HepG2 (cell line): ENCODE data around the gene PRDM15. TPM values are rescaled to one million over a fixed set of nuclear protein-coding genes. Genes with fewer than 3 reads are reported as not detected.

Experiments
- ATAC-seq: fragments of 200-7000 bp; cut with Tn5 transposase; 3 replicates; pipeline ENCODE4 v1.9.1; 2020; ENCODE audit warnings: mild to moderate bottlenecking, moderate library complexity
- BruUV-seq: library from RNA; stranded (reverse); fragments of 400-500 nt; replicated peaks from 2 replicates; lab custom pipeline; 2021; lab: Mats Ljungman, UMichigan
- CTCF ChIA-PET: fragments of 300-600 bp; formaldehyde crosslinking; extraction: SDS; loops from one replicate; lab custom pipeline; 2021; ENCODE audit warnings: low total read pairs, inconsistent platforms, low intra/inter-chr PET ratio; lab: Yijun Ruan, JAX
- POLR2A ChIA-PET: fragments of 350-600 bp; sonication (Branson Sonifier 250); formaldehyde crosslinking; loops from one replicate; lab custom pipeline; 2020; ENCODE audit warnings: antibody characterized with exemption, inconsistent platforms; lab: Yijun Ruan, JAX
- DNase-seq: peaks from one replicate; pipeline ENCODE4 v3.0.0-alpha.2; 2015; ENCODE audit warnings: low spot score
- FAIRE-seq: peaks from 3 replicates; lab custom pipeline; 2011; peaks lifted over from hg19 to GRCh38; lab: Jason Lieb, UNC
- H2AFZ ChIP-seq: one replicate; pipeline ENCODE4 v1.6.1; 2011; ENCODE audit warnings: low read length, inconsistent platforms
- H3K27ac ChIP-seq: fragments of 300-600 bp; 3 replicates; pipeline ENCODE4 v1.8.0; 2011; ENCODE audit warnings: mixed run types, mild to moderate bottlenecking, mixed read lengths, low read length, inconsistent platforms; ENCODE audit not compliant: insufficient read depth; ENCODE audit errors: extremely low read length
- H3K27me3 ChIP-seq, 2 experiments: fragments of 200-600 bp in 1 of 2; 2 replicates in 1 of 2; 3 replicates in 1 of 2; pipeline versions ENCODE4 v1.6.0 to v1.8.0; 2011; ENCODE audit warnings: low read length in 2 of 2, mild to moderate bottlenecking in 2 of 2, moderate library complexity in 2 of 2, inconsistent platforms in 1 of 2; ENCODE audit not compliant: insufficient read depth in 2 of 2, control insufficient read depth in 1 of 2
- H3K36me3 ChIP-seq, 2 experiments: fragments of 200-600 bp in 1 of 2; replicated peaks in 1 of 2; 2 replicates in 1 of 2; 3 replicates in 1 of 2; pipeline versions ENCODE4 v1.5.1 to v1.8.0; 2011; ENCODE audit warnings: low read length in 2 of 2, inconsistent platforms in 1 of 2; ENCODE audit not compliant: insufficient read depth in 2 of 2, control insufficient read depth in 1 of 2
- H3K4me1 ChIP-seq: 2 replicates; pipeline ENCODE4 v1.5.1; 2012; ENCODE audit warnings: low read length, inconsistent platforms; ENCODE audit not compliant: insufficient read depth
- H3K4me2 ChIP-seq: 2 replicates; pipeline ENCODE4 v1.6.0; 2011; ENCODE audit warnings: low read depth, low read length, inconsistent platforms
- H3K4me3 ChIP-seq, 3 experiments: fragments of 200-600 bp in 1 of 3; sonication (generic), shearing (Covaris generic) in 1 of 3; replicated peaks in 1 of 3; 2 replicates each; pipeline ENCODE4 v1.5.1; 2011 to 2016; ENCODE audit warnings: low read length in 3 of 3, inconsistent platforms in 2 of 3, low read depth in 2 of 3, mild to moderate bottlenecking in 2 of 3, control low read depth in 1 of 3, mixed read lengths in 1 of 3; ENCODE audit not compliant: insufficient read depth in 1 of 3
- H3K79me2 ChIP-seq: one replicate; pipeline ENCODE4 v1.6.1; 2011; ENCODE audit warnings: low read length, inconsistent platforms; ENCODE audit not compliant: insufficient read depth
- H3K9ac ChIP-seq: 2 replicates; pipeline ENCODE4 v1.6.0; 2011; ENCODE audit warnings: mild to moderate bottlenecking, low read depth, low read length, inconsistent platforms; ENCODE audit not compliant: insufficient read depth
- H3K9me3 ChIP-seq: 2 replicates; pipeline ENCODE4 v1.5.1; 2012; ENCODE audit warnings: mild to moderate bottlenecking, low read length
- H4K20me1 ChIP-seq: 2 replicates; pipeline ENCODE4 v1.6.0; 2011; ENCODE audit warnings: inconsistent platforms, mild to moderate bottlenecking, low read length, moderate library complexity; ENCODE audit not compliant: insufficient read depth
- CHCHD3 ChIP-seq: sonication (generic); formaldehyde crosslinking; IDR thresholded peaks from 2 replicates; pipeline ENCODE4 v1.8.0; 2022; ENCODE audit warnings: mild to moderate bottlenecking, missing genetic modification reagents, moderate library complexity
- GPN1 ChIP-seq: sonication (generic); formaldehyde crosslinking; IDR thresholded peaks from 2 replicates; pipeline ENCODE4 v1.5.1; 2020; ENCODE audit warnings: missing genetic modification reagents, borderline replicate concordance
- HBP1 ChIP-seq: IDR thresholded peaks from 2 replicates; pipeline ENCODE4 v1.6.1; 2016; ENCODE audit warnings: low read depth, control low read depth
- KDM1A ChIP-seq: IDR thresholded peaks from 2 replicates; pipeline ENCODE4 v1.6.1; 2016; ENCODE audit warnings: missing compliant biosample characterization
- NR2F2 ChIP-seq: IDR thresholded peaks from 2 replicates; pipeline ENCODE4 v1.6.1; 2012; ENCODE audit warnings: low read depth, inconsistent platforms, borderline replicate concordance
- PTBP1 ChIP-seq: fragments of 200-400 bp; formaldehyde crosslinking; IDR thresholded peaks from 2 replicates; pipeline ENCODE4 v1.6.1; 2018; ENCODE audit warnings: low read length, low read depth; ENCODE audit not compliant: poor library complexity, severe bottlenecking
- REST ChIP-seq, 2 experiments: IDR thresholded peaks; 2 replicates each; pipeline ENCODE4 v1.6.1; 2011 to 2012; ENCODE audit warnings: low read length in 2 of 2, borderline replicate concordance in 1 of 2, low read depth in 1 of 2, mild to moderate bottlenecking in 1 of 2, moderate library complexity in 1 of 2
- SNAPC2 ChIP-seq: sonication (generic); formaldehyde crosslinking; IDR thresholded peaks from 2 replicates; pipeline ENCODE4 v1.8.1; 2022; ENCODE audit warnings: mild to moderate bottlenecking, missing genetic modification reagents
- STAG1 ChIP-seq: sonication (generic); formaldehyde crosslinking; IDR thresholded peaks from 2 replicates; pipeline ENCODE4 v1.4.0; 2020; ENCODE audit warnings: missing genetic modification reagents
- ZBTB8A ChIP-seq: sonication (generic); formaldehyde crosslinking; IDR thresholded peaks from 2 replicates; pipeline ENCODE4 v1.4.0; 2020; ENCODE audit warnings: mild to moderate bottlenecking, low read depth, missing genetic modification reagents, borderline replicate concordance
- ZMYM4 ChIP-seq: sonication (generic); formaldehyde crosslinking; IDR thresholded peaks from 2 replicates; pipeline ENCODE4 v1.8.1; 2023; ENCODE audit warnings: mild to moderate bottlenecking, missing genetic modification reagents
- ZNF329 ChIP-seq: sonication (generic); formaldehyde crosslinking; IDR thresholded peaks from 2 replicates; pipeline ENCODE4 v1.9.0; 2021; ENCODE audit warnings: low read depth, mild to moderate bottlenecking, missing genetic modification reagents
- ZNF343 ChIP-seq: sonication (generic); formaldehyde crosslinking; IDR thresholded peaks from 2 replicates; pipeline ENCODE4 v1.4.0; 2020; ENCODE audit warnings: mild to moderate bottlenecking, missing genetic modification reagents
- ZNF44 ChIP-seq: sonication (generic); formaldehyde crosslinking; IDR thresholded peaks from 2 replicates; pipeline ENCODE4 v1.5.1; 2020; ENCODE audit warnings: mild to moderate bottlenecking, missing genetic modification reagents
- ZNF839 ChIP-seq: sonication (generic); formaldehyde crosslinking; IDR thresholded peaks from 2 replicates; pipeline ENCODE4 v1.4.0; 2020; ENCODE audit warnings: missing genetic modification reagents, mild to moderate bottlenecking, borderline replicate concordance
- ZSCAN31 ChIP-seq: sonication (generic); formaldehyde crosslinking; IDR thresholded peaks from 2 replicates; pipeline ENCODE4 v1.5.0; 2020; ENCODE audit warnings: low read depth, mild to moderate bottlenecking, missing genetic modification reagents
- WGBS: methylation state at CpG from one replicate; pipeline ENCODE4 v1.1.6; 2017; ENCODE audit warnings: low lambda C conversion rate; 5-methylcytosine and 5-hydroxymethylcytosine counted together
- in situ Hi-C: cut with HindIII; loops from 2 replicates; pipeline ENCODE4 v1.10.0; 2017; ENCODE audit warnings: low pct_unique_long_range_greater_than_20kb; ENCODE audit not compliant: extremely low pct_ligation_motif_present
- intact Hi-C: fragments of 100-400 bp; cut with micrococcal nuclease; formaldehyde crosslinking; loops from one replicate; pipeline ENCODE4 v1.10.0; 2022; ENCODE audit not compliant: unreplicated experiment
- polyA plus RNA-seq, 8 experiments: library from polyadenylated mRNA; depleted of rRNA in 3 of 8; stranded (reverse) in 7 of 8; unstranded in 1 of 8; fragments of >200 nt; fragmentation: Illumina TruSeq in 4 of 8; extraction: Trizol in 4 of 8; gene quantifications; 2 replicates each; pipeline versions ENCODE4 v1.2.1 to v1.2.3, GENCODE V29; 2011 to 2016; ENCODE audit warnings: low read depth in 4 of 8, missing spikeins in 1 of 8, mixed read lengths in 1 of 8; ENCODE audit not compliant: insufficient read depth in 1 of 8
- total RNA-seq, 5 experiments: library from RNA; depleted of rRNA; stranded (reverse); fragments of >200 nt; fragmentation: Illumina TruSeq; extraction: Trizol; gene quantifications; 2 replicates each; pipeline ENCODE4 v1.2.3, GENCODE V29; 2016; ENCODE audit warnings: low read depth in 1 of 5

Gene PRDM15
- total and polyA plus RNA-seq, 2 of the 13 experiments (the other 11 are each of a cell fraction or from before 2014, with no cell fraction given) = 4.0 to 6.9 TPM

- POLR2A ChIA-PET = no interaction called here
- no peak overlapping the region for H3K9ac ChIP-seq
- CTCF ChIA-PET = no interaction called here
- H3K4me2 ChIP-seq = no peak overlapping the region
- H3K9me3 ChIP-seq = no peaks in the 10 kb centered on the region
- H3K4me3 ChIP-seq = no peak overlapping the region
- ATAC-seq = no peak
- no peak overlapping the region for H2AFZ ChIP-seq
- no peak for FAIRE-seq
- peaks cover 28% of the 10 kb centered on the region for H3K79me2 ChIP-seq
- H3K27me3 ChIP-seq = no peaks in the 10 kb centered on the region
- no peaks in the 10 kb centered on the region for H3K36me3 ChIP-seq
- TF ChIP-seq ZNF839 (CRISPR knock-in tag) = no peak
- no peak for TF ChIP-seq SNAPC2 (CRISPR knock-in tag)
- TF ChIP-seq ZNF329 (CRISPR knock-in tag) = no peak
- TF ChIP-seq ZBTB8A (CRISPR knock-in tag) = no peak
- no peak for TF ChIP-seq KDM1A
- no peak for TF ChIP-seq GPN1
- TF ChIP-seq NR2F2 = no peak
- no peak for TF ChIP-seq ZNF343 (CRISPR knock-in tag)
- TF ChIP-seq CHCHD3 (CRISPR knock-in tag) = no peak
- TF ChIP-seq REST (IDR thresholded peaks at IDR 0.05; ENCODE audit: borderline replicate concordance in 1 of 2, low read depth in 1 of 2, low read length in 2 of 2) = no peak
- TF ChIP-seq HBP1 (CRISPR knock-in tag) = no peak
- TF ChIP-seq ZNF44 (CRISPR knock-in tag) = no peak
- no peak for TF ChIP-seq PTBP1
- no peak for TF ChIP-seq STAG1 (CRISPR knock-in tag)
- TF ChIP-seq ZMYM4 = no peak
- TF ChIP-seq ZSCAN31 = no peak
- in situ Hi-C loops = no loop called here
- no peak overlapping the region for H3K27ac ChIP-seq
- no TSS peak for BruUV-seq
- peaks cover 28% of the 10 kb centered on the region for H3K4me1 ChIP-seq
- 100% methylated on average over 2 of the region's 8 CpGs for WGBS
- intact Hi-C loops = no loop called here
- H4K20me1 ChIP-seq = no peaks in the 10 kb centered on the region
- no peak for DNase-seq
Measured at GRCh38 chr21:41876396-41876795, 2.7 kb downstream of the PRDM15 start.
